IPS-18a (cell line): ENCODE data around the gene HBG2.

Experiments used
- H3K27ac ChIP-seq: one replicate; pipeline ENCODE4 v1.5.1; 2013; ENCODE audit warnings: low read length
- H3K27me3 ChIP-seq: one replicate; pipeline ENCODE4 v1.6.1; 2013; ENCODE audit warnings: mild to moderate bottlenecking, low read length; ENCODE audit not compliant: control insufficient read depth, insufficient read depth
- H3K36me3 ChIP-seq: one replicate; pipeline ENCODE4 v1.6.1; 2013; ENCODE audit warnings: low read depth, low read length; ENCODE audit not compliant: control insufficient read depth
- H3K4me1 ChIP-seq: one replicate; pipeline ENCODE4 v1.6.1; 2013; ENCODE audit warnings: low read depth, low read length; ENCODE audit not compliant: control insufficient read depth
- H3K4me3 ChIP-seq: one replicate; pipeline ENCODE4 v1.5.1; 2013; ENCODE audit warnings: low read length
- H3K9ac ChIP-seq: one replicate; pipeline ENCODE4 v1.6.1; 2013; ENCODE audit warnings: mild to moderate bottlenecking, low read length, moderate library complexity
- H3K9me3 ChIP-seq: one replicate; pipeline ENCODE4 v1.6.1; 2013; ENCODE audit warnings: low read depth, low read length; ENCODE audit not compliant: control insufficient read depth

The HBG2 gene

DNA sequence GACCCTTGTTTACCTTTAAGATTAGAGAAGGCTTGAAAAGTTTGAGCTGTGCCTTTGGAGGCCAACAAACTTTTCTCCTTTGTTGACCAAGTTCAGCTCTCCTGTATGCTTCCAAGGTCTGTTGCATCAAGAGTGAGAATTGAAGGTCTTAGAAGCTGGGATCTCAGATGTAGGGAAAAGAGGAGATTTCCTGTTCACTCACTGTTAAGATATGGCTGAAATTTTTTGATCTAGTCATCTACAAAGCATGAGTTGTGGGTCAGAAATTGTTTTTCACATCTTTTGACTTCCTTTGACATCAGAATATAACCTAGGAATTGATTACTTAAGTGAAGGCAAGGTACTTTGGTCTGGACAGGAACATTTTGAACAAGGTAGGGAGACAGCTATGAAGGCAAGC lies 35.1 kb upstream of the HBG2 start:
- no peaks in the 10 kb centered on the region for H3K27me3 ChIP-seq
- no peak overlapping the region for H3K4me3 ChIP-seq
- no peak overlapping the region for H3K27ac ChIP-seq
- no peaks in the 10 kb centered on the region for H3K36me3 ChIP-seq
- H3K4me1 ChIP-seq: no peaks in the 10 kb centered on the region
- no peak overlapping the region for H3K9ac ChIP-seq
- no peaks in the 10 kb centered on the region for H3K9me3 ChIP-seq

DNA sequence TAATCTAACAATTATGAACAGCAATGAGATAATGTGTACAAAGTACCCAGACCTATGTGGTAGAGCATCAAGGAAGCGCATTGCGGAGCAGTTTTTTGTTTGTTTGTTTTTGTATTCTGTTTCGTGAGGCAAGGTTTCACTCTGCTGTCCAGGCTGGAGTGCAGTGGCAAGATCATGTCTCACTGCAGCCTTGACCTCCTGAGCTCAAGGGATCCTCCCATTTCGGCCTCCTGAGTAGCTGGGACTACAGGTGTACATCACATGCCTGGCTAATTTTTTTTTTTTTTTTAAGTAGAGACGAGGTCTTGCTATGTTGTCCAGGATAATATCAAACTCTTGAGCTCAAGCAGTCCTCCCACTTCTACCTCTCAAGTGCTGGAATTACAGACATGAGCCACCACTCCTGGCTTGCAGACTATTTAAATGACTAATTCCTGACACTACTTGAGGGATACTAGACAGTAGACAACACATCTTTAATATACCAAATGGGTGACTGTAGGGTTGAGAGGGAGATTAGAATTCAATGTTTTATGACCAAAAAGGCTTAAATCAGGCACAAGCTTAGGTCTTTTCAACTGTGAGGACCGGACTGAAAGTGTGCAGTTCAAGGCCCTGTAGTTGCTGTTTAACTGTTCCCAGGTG lies 34.4 kb upstream of the HBG2 start:
- Histone ChIP-seq H3K27me3 (no peaks in the 10 kb centered on the region), H3K4me3 (no peak overlapping the region), H3K4me1 (no peaks in the 10 kb centered on the region), H3K36me3 (no peaks in the 10 kb centered on the region), H3K9me3 (no peaks in the 10 kb centered on the region), H3K9ac (no peak overlapping the region), H3K27ac (no peak overlapping the region)

DNA sequence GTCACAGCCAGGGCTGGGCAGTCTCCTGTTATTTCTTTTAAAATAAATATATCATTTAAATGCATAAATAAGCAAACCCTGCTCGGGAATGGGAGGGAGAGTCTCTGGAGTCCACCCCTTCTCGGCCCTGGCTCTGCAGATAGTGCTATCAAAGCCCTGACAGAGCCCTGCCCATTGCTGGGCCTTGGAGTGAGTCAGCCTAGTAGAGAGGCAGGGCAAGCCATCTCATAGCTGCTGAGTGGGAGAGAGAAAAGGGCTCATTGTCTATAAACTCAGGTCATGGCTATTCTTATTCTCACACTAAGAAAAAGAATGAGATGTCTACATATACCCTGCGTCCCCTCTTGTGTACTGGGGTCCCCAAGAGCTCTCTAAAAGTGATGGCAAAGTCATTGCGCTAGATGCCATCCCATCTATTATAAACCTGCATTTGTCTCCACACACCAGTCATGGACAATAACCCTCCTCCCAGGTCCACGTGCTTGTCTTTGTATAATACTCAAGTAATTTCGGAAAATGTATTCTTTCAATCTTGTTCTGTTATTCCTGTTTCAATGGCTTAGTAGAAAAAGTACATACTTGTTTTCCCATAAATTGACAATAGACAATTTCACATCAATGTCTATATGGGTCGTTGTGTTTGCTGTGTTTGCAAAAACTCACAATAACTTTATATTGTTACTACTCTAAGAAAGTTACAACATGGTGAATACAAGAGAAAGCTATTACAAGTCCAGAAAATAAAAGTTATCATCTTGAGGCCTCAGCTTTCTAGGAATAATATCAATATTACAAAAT lies 33.7 kb upstream of the HBG2 start:
- Histone ChIP-seq H3K27ac (no peak overlapping the region), H3K4me3 (no peak overlapping the region), H3K4me1 (no peaks in the 10 kb centered on the region), H3K9me3 (no peaks in the 10 kb centered on the region), H3K27me3 (no peaks in the 10 kb centered on the region), H3K9ac (no peak overlapping the region), H3K36me3 (no peaks in the 10 kb centered on the region)

DNA sequence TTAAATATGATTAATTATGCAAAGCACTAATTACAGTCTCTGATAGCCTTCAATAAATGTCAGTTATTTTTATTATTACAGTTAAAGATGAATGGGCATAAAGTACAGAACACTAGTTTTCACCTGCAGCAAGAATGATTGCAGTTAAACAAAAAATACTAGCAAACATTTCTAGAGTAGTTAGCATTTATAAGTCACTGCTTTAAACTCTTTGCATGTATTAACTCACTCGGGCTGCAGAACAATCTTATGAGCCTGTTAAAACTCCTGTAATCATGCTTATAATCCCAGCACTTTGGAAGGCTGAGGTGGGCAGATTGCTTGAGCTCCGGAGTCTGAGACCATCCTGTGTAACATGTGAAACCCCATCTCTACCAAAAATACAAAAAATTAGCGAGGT lies 32.3 kb upstream of the HBG2 start:
- Histone ChIP-seq H3K9ac (no peak overlapping the region), H3K36me3 (no peaks in the 10 kb centered on the region), H3K4me3 (no peak overlapping the region), H3K27me3 (no peaks in the 10 kb centered on the region), H3K4me1 (no peaks in the 10 kb centered on the region), H3K9me3 (no peaks in the 10 kb centered on the region), H3K27ac (no peak overlapping the region)

DNA sequence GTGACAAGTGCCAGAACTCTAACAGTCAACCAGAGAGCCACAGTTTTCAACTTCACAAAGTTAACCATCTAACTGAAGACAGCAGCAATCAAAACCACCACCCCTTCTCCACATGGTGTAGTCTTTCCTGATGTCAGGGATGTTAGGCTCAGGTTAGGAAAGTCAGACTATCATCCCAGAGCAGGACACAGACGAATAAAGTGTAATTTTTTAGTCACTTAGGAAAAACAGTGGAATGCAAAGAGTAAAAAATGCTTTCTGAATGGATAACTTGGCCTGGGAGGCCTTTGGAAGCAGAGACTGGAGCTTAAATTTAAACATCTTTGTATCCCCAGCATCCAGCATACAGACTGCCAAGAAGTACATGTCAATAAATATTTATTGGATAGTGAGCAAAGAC lies 31.8 kb upstream of the HBG2 start:
- Histone ChIP-seq H3K27ac (no peak overlapping the region), H3K4me1 (no peaks in the 10 kb centered on the region), H3K9ac (no peak overlapping the region), H3K9me3 (no peaks in the 10 kb centered on the region), H3K27me3 (no peaks in the 10 kb centered on the region), H3K36me3 (no peaks in the 10 kb centered on the region), H3K4me3 (no peak overlapping the region)

DNA sequence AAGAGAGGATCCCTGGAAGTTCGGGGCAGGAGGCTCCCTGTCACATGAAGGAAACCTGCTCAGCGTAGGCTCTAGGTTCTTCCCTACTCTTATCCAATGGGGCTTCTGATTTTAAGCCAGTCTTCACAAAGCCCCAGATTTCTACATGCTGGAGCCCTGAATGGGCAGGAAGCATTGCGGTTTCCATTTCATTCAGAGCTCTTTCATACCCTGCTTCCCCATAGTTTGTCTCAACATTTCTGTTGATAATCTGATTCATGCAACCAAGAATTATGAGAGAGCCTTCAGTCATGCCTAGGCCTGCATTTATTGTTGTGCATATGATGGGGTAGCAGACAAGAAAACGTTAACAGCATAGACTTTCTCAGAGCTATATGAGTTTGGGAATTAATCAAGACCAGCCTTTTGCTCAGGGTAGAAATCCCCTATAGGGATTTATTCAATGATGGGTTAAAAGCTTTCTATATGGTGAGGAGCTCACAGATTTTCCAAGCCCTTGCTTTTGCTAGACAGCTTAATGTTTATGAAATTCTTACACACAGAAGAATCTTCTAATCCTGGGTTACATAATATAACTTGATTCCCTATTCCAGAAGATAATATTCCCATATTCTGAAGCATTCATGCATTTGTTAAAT lies 31.2 kb upstream of the HBG2 start:
- Histone ChIP-seq H3K9me3 (no peaks in the 10 kb centered on the region), H3K36me3 (no peaks in the 10 kb centered on the region), H3K4me3 (no peak overlapping the region), H3K4me1 (no peaks in the 10 kb centered on the region), H3K27ac (no peak overlapping the region), H3K9ac (no peak overlapping the region), H3K27me3 (no peaks in the 10 kb centered on the region)

DNA sequence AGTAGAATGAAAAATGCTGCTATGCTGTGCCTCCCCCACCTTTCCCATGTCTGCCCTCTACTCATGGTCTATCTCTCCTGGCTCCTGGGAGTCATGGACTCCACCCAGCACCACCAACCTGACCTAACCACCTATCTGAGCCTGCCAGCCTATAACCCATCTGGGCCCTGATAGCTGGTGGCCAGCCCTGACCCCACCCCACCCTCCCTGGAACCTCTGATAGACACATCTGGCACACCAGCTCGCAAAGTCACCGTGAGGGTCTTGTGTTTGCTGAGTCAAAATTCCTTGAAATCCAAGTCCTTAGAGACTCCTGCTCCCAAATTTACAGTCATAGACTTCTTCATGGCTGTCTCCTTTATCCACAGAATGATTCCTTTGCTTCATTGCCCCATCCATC lies 30.1 kb upstream of the HBG2 start:
- no peak overlapping the region for H3K4me3 ChIP-seq
- no peaks in the 10 kb centered on the region for H3K36me3 ChIP-seq
- H3K9ac ChIP-seq: no peak overlapping the region
- no peaks in the 10 kb centered on the region for H3K9me3 ChIP-seq
- no peaks in the 10 kb centered on the region for H3K27me3 ChIP-seq
- no peaks in the 10 kb centered on the region for H3K4me1 ChIP-seq
- H3K27ac ChIP-seq: no peak overlapping the region

DNA sequence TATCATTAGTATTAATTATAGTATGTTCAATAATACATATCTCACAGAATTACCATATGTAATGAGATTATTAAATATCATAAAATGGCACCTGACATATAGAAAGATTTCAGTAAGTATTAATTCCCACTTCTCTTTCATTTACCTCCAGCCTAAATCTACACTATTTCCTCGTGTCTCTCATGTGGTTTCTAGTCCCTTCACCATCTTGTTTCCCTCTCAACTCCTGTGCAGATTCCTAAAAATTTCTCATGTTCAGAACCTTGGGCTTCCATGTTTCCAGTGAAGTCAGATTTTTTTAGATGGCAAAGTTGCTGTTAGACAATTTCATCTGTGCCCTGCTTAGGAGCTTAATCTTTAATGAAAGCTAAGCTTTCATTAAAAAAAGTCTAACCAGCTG lies 29.3 kb upstream of the HBG2 start:
- Histone ChIP-seq H3K27ac (no peak overlapping the region), H3K4me1 (no peaks in the 10 kb centered on the region), H3K9ac (no peak overlapping the region), H3K27me3 (no peaks in the 10 kb centered on the region), H3K9me3 (no peaks in the 10 kb centered on the region), H3K4me3 (no peak overlapping the region), H3K36me3 (no peaks in the 10 kb centered on the region)

DNA sequence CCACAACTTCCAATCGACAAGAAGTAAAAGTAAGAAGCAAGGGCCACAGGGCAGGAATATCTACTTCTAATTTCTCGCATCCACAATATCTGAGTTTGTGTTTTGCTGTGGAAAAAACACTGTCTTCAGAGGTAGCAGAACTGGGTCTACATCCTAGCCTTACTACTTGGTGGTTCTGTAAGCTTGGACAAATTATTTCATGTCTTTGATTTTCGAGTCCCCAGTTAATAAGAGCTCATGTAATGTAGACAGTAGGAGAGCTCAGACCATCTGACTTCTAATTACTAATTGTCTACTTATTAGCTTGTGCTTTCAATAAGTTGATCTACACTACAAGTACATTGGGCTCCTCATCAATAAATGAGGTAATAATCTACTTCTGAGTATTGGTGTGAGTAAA lies 28.5 kb upstream of the HBG2 start:
- no peak overlapping the region for H3K9ac ChIP-seq
- no peaks in the 10 kb centered on the region for H3K4me1 ChIP-seq

DNA sequence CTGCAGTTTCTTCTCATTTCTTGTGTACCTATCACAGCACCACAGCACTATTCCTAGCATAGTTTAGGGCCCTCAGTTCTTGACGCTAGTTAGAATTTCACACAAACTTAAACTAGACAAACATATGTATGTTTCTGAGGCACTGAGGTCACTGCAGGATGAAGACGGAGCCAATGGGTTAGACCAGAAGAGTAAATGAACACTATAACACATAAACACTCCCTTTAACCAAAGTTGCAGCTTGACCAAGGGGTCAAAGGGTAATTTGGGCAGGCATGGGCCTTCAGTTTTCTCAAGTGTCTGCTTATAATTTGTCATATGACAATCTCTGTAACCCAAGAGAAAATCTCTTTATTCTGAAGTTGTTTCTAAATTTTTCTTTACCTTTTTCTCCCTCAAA lies 28.0 kb upstream of the HBG2 start:
- Histone ChIP-seq H3K27ac (no peak overlapping the region), H3K9ac (no peak overlapping the region)

More for the DNA sequence above, 28.5 kb upstream of the HBG2 start:
- no peak overlapping the region for H3K27ac ChIP-seq
- no peaks in the 10 kb centered on the region for H3K9me3 ChIP-seq
- no peaks in the 10 kb centered on the region for H3K36me3 ChIP-seq
- H3K27me3 ChIP-seq: no peaks in the 10 kb centered on the region
- no peak overlapping the region for H3K4me3 ChIP-seq

DNA sequence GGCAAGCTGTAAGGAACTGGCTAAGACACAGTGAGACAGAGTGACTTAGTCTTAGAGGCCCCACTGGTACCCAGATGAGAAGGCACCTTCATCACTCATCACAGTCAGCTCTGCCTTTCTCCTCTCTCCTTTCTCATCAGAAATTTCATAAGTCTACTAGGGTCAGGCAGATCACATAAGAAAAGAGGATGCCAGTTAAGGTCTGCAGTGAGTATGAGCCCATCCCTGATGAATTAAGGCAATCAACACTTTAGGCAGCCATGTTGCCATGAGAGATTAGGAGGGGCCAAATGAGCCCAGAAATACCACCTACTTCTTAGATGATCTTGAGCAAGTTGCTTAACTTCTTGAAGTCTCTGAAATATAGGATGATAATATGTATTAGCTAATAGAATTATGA lies 27.0 kb upstream of the HBG2 start:
- H3K27me3 ChIP-seq: no peaks in the 10 kb centered on the region
- no peaks in the 10 kb centered on the region for H3K36me3 ChIP-seq
- no peak overlapping the region for H3K4me3 ChIP-seq
- no peaks in the 10 kb centered on the region for H3K9me3 ChIP-seq
- H3K4me1 ChIP-seq: no peaks in the 10 kb centered on the region
- no peak overlapping the region for H3K27ac ChIP-seq
- H3K9ac ChIP-seq: no peak overlapping the region

More for the DNA sequence above, 28.0 kb upstream of the HBG2 start:
- H3K9me3 ChIP-seq: no peaks in the 10 kb centered on the region
- no peaks in the 10 kb centered on the region for H3K27me3 ChIP-seq
- H3K36me3 ChIP-seq: no peaks in the 10 kb centered on the region
- no peak overlapping the region for H3K4me3 ChIP-seq
- H3K4me1 ChIP-seq: no peaks in the 10 kb centered on the region
